ENCODE data around the gene CST7.
"Not testable (repeated sequence)": the region's sequence is repeated elsewhere in the genome, so short reads cannot be mapped to it uniquely, and the experiment has no call there.

The CST7 gene

DNA sequence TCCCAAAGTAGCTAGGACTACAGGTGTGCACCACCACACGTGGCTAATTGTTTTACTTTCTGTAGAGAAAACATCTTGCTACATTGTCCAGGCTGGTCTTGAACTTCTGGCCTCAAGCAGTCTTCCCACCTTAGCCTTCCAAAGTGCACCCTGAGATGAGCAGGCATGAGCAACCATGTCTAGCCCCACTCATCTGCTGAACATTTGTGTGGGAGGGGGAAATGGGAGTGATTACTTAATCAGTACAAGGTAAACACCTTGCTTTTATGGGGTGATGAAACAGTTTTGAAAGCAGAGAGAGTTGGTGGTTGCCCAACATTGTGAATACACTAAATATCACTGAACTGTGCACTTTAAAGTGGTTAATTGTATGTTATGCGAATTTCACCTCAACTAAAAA, 38.2 kb downstream of the CST7 start:
- no peak for DNase-seq

GRCh38 chr20:24987873-24988835, 39.1 kb downstream of the CST7 start:
- no peak for DNase-seq

- no peak for DNase-seq
These were observed 40.1 kb downstream of the CST7 start for GRCh38 chr20:24989162-24989561.

GRCh38 chr20:24990810-24991252, 41.8 kb downstream of the CST7 start:
- no peak for DNase-seq

DNA sequence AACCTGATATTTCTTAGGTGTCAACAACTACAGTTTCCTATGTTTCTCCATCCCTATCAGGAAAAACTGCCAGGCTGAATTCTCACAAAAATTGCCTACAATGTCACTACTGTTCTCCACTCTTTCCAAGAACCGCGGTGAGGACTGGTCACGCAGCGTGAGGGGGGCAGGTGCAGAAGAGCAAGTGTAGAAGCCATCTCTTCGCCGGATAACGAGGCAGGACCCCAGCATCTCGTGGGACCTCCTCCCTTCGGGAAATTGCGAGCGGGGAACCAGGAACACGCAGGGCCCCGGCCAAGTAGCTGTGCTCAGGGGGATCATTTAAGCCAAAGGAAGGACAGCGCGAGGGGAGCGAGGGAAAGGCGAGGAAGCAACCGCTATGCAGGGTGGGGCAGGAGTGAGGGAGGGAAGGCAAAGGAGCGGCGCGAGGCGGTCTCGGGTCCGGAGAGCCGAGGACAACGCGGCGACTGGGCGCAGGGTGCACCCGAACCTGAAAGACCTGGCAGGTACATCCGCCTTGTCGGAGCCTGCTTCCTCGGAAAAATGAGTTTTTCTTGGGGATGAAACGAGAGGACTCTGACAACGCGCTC, 42.9 kb downstream of the CST7 start:
- DNase-seq, result no peak

DNA sequence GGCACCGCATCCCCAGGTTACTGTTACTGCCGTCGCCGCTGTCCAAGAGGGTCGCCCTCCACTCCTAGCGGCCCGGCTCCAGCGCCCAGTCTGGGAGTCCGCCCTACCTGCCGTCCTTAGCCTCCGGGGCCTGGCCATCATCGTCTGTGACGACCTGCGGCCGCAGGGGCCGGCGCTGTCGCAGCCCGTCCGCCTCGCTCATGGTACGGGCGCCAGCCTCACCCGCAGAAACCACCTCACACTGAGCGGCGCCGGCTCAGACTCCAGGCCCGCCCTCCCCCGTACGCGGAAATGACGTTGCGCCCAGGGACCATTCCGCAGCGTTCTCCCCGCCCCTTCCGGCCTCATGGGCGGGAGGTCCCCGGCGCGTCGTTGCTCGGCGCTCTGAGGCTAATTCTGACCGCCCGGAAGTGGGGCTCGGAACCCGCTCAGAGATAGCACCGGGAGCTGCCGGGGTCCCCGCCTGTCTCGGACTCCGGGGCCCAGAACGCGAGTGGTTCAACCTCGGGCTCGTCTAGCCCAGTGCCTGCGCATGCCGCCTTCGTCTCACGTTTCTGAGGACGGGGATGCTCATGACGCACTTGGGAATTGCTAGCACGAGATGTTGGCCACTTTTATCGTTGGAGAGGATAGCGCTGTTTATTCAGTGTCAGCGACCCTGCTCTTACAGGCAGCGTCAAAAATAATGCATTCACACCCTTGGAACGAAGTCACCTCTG, 43.6 kb downstream of the CST7 start, which contains the start of gene APMAP:
Gene APMAP (minus strand): TSS at position 265 of the 719 bp plus-strand sequence. CDS start 63 bp downstream, at position 202.
- DNase-seq, result peak; percentile 98

DNA sequence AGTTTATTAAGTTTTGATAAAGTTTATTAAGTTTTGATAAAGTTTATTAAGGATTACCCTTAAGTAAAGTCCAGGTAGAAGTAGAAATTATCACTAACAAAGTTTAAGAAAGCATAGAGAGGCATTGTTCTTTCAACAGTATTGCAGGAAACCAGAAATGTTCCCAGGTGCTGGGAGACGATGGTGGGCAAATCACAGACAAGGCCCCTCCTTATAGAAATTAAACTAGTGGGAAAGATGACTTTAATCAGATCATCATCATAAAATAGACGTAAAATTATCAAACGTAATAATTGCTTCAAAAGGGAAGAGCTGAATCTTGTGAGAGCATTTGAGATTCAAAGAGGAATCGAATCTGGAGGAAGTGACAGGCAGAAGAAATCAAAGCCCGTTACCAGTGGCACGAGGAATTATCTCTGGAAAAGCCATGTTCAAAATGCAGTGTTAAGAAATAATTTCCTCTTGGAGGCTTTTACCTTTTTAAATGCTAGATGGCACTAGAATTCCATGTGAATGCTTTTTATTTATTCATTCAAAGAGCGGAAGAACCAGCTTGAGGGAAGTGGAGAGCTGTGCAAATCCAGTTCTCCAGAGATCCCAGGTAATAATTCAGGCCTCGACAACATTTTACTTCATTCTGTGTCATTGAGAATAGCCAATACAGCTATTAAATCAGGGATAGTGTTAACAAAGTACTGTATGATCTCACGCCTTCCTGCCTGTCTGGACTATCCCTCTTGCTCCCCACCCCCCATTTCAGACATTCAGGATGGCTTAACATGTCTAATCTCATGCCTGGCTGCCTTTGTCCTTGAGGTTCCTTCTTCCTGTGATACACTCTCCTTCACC, 44.5 kb downstream of the CST7 start:
- DNase-seq, result no peak

DNA sequence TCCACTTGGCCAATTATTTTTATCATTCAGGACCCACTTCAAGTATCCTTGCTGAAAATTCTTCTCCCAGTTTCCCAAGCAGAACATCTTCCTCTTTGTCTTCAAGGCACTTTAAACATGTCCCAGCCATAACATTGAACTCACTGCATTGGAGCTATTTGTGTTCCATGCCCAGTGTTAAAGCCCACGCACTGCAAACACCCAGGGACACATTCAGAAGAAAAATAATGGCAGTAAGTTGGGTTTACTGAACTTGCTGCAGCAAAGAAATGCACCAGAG, 45.1 kb downstream of the CST7 start:
- no peak for DNase-seq

GRCh38 chr20:24994470-24995368, 45.6 kb downstream of the CST7 start:
- DNase-seq, result peak; percentile 88

DNA sequence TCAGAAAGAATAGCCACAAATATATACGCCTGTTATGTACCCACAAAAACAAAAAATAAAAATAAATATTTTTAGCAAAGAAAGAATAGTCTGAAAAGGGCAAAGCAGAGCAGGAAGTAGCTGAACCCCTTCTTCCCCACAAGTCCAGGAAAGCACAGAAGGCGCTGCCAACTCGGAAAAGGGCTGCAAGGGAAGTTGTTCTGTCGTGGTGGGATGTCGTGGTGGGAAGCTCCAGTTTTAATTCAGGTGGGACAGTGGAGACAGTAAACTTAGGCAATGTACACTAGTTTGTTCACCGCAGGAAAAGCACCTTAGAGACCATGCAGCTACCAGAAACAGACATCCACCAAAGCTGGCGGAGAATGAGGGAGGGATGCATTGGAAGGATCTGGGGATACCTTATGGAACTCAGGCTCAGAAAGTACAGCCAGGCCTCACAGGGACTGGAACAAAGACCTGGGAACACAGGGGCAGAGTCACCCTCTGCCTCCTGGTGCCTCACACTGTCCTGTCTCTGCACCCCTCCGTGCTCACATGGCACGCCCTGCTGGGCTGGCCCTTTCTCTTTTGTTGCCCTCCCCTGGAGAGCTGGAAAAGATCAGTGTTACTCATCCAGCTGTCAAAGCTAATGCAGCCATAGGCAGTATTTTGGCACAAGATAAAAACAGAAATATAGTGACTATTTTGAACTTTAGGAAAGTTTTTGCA, 46.8 kb downstream of the CST7 start:
- DNase-seq, result no peak

GRCh38 chr20:24996449-24997377, 47.6 kb downstream of the CST7 start:
- DNase-seq, result no peak

DNA sequence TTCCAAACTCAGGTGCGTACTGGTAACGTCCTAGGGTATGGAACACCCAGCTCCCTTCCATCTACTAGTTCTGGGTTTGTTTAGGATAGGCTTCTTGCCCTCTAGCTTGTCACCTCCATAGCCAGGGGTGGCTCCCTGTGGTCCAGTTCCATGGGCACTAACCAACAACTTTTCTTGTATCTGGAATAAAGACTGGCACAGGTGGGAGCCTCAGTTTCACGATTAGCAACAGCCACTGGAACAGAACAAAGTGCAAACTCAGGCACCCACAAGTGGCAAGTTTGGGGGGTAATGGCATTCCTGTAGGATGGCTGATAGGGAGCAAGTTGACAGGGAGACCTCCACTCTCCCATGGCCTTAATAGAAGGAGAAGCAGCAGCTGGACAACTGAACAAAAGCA, 49.1 kb downstream of the CST7 start:
- no peak for DNase-seq

GRCh38 chr20:24998631-24999445, 49.8 kb downstream of the CST7 start:
- no peak for DNase-seq

DNA sequence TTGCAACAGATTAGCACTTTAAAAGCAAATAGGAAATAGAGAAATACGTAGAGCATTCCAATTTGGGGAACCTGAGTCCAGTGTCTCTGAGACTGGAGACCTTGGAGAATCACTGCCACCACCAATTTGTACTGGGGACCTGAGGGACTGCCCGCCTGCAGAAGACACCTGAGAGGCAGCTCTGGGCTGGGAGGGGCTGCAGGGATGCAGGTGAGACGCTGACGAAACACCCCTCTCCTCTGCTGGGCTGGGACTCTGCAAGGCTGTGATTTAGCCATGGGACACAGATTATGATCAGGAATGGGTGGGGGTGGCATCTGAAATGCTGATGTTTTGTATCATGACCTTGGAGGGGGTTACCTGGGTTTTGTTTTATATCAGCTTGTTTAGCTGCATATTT, 50.5 kb downstream of the CST7 start:
- DNase-seq, result no peak

- no peak for DNase-seq
These were observed 51.3 kb downstream of the CST7 start for GRCh38 chr20:25000268-25000801.

GRCh38 chr20:25001323-25001722, 52.3 kb downstream of the CST7 start:
- not testable (repeated sequence) for DNase-seq

DNA sequence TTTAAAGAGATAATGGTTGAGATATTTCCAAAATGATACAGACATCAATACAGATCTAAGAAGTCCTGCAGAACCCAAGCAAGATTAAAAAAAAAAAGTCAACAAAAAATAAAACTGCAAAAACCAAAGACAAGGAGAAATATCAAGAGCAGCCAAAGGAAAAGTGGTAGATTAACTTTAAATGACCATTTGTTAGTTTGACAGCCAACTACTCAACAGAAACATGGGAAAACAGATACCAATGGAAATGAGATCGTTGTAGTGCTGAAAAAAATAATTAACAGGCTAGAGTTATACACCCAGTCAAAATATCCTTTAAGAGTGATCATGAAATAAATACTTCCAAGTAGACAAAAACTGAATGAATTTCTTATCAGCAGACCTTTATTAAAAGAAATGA, 53.9 kb downstream of the CST7 start:
- DNase-seq, result no peak

DNA sequence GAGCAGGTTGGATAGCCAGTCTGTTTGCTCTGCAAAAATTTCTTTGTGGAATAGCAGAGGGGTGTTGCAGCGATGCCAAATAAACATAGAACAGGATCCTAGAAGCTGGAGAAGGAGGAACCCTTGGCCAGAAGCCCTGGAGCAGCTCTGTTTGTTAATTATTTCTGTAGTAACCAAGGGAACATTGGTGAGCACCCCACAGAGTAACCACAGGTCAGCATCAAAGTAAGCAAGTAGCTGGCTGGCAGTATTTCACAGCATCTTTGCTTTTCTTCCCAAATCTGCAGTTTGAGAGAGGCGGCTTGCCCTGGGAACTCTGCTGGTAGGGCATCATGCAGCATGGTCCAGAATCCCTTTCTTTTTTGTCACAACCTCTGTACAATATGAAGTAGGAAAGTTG, 56.2 kb downstream of the CST7 start:
- no peak for DNase-seq

- no peak for DNase-seq
These were observed 56.6 kb downstream of the CST7 start for GRCh38 chr20:25005661-25006060.
